Dedifferentiated amniotic fluid mesenchymal stem cell (primary cell): ENCODE measurements around the gene CPA3.

ENCODE experiments used
- DNase-seq: peaks from one replicate; pipeline ENCODE4 v3.0.0-alpha.2; 2016; ENCODE audit errors: extremely low spot score

CPA3 gene

DNA sequence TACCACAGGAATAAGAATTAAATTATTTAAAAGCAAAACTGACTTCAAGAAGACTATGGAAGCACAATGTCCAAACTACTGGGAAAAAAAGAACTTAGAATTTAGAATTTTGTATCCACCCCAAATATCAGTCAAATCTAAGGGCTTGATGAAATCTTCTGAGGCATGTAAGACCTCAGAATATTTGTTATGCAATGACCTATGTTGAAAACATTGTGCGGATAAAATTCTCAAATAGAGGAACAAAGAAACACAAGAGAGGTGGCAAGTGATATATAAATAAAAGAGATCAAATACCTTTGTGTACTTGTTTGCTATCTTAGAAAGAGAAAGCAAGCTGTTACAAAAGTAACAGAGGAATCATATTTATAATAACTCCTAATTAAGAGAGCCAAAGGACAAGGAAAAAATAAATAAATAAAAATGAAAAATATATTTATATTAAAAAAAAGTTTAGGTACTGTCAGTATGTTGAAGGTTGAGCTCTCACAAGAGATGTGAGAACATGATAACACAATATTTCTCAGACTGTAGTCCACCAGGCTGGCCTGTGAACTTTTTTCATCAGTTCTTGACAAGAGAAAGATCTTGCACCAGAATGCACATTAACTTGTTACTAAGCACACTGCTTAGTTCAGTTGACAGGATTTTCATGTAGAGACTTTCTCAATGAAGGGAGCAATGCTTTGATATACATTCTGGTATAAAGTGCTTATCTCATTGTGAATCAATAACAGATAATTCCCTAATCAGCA lies 50.0 kb downstream of the CPA3 start:
- DNase-seq: no peak

DNA sequence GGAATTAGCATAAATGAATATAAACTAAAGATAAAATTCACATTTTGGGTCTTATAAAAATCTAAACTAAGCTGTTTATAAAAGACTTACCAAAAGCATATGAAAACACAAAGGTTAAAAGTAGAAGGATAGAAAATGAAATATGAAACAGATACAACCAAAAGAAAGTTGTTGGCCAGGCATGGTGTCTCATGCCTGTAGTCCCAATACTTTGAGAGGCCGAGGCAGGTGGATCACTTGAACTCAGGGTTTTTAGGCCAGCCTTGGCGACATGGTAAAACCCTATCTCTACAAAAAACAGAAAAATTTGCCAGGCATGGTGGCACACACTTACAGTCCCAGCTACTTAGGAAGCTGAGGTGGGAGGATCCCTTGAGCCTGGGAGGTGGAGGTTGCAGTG lies 51.0 kb downstream of the CPA3 start:
- DNase-seq: no peak

DNA sequence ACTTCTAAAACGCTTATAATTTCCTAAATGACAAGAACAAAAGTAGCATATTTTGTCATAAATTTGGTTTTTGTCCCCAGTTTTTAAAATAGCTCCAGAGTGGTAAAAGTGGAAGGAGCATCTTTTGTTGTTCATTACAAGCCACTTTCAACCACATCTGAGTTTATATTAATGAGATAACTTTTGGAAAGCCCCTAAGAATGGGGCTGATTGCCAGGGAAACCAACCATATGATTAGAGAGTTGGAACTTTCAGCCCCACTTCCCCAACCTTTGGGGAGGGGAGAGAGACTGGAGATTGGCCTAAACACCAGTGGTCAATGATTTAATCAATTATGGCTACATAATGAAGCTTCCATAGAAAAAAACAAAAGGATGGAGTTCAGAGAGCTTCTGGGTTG lies 57.4 kb downstream of the CPA3 start:
- no peak for DNase-seq

DNA sequence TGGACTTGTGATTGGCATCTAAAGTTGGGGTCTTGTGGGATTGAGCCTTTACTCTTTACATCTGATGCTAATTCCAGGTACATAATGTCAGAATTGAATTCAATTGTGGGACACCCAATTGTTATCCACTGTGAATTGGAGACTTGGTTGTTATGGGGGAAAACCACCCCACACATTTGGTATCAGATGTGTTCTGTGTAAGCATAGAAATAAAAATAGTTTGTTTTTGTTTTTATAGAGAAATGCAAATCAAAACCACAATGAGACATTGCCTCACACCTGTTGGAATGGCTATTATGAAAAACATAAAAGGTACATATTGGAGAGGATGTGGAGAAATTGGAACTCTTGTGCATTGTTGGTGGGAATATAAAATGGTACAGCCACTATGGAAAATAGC lies 58.5 kb downstream of the CPA3 start:
- no peak for DNase-seq

DNA sequence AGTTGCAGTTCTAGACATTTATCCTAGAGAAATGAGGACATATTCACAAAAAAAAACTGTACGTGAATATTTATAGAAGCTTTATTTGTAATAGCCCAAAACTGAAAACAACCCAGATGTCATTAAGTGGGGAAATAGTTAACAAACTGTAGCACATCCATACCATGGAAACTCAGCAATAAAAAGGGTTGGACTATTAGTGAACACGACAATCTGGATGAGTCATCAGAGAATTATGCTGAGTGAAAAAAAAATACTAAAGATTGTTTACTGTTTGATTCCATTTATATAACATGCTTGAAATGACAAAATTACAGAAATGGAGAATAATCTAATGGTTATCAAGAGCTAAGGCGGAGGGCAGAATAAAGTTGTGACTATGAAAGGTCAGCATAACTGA lies 59.5 kb downstream of the CPA3 start:
- DNase-seq: peak; percentile 38

DNA sequence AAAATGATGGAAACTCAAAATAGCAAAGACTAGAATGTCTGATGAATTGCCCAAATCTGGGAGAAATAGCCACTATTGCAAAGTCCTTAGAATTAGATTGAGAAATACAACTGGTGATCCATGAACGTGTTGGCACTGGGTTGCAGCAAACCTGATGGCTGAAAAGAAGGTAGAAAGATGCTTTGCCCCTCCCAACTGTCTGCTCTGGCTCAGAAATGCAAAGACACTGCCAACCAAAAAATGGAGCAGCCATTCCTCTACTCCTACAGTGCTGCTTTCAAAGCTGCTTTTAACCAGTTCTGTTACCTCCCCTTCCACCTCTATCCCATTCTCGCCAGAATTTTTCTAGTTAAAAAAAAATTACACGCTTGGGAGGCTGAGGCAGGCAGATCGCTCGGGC lies 60.7 kb downstream of the CPA3 start:
- no peak for DNase-seq

DNA sequence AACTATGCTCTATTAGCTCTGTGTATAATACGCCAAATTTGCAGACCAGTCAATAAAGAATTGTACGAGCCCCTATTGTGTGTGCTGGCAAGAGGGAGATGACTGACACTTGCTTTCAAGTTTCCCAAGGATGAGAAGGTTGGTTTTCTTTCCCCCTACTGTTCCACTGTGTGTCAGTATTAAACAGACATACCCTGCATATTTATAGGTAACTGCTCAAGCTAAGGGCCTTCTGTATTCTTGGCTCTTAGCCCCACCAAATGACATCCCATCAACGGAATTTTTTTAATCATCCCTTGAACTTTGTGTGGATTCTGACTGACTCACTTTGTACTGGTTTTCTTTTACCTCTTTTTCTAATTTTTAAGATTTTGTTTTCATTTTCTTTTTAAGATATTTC lies 65.7 kb downstream of the CPA3 start:
- peak; percentile 38 for DNase-seq

DNA sequence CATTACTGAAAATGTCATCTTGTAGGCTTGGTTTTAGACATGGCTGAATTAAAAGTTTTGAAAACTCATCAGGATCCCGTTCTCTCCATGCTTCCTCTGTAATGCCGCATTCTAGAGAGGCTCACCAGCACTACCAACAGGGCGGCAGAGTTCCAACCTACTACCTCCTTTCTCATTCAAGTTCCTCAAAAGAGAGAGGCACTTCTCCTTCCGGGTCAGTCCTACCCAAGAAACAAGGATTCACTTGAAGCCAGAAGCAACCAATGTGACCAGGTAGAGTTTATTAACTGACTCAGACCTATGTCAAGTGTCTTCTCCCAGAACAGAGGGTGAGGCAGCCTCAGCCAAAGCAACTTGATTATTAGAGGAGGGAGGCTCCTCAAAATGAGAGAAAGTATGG lies 66.5 kb downstream of the CPA3 start:
- DNase-seq: no peak

DNA sequence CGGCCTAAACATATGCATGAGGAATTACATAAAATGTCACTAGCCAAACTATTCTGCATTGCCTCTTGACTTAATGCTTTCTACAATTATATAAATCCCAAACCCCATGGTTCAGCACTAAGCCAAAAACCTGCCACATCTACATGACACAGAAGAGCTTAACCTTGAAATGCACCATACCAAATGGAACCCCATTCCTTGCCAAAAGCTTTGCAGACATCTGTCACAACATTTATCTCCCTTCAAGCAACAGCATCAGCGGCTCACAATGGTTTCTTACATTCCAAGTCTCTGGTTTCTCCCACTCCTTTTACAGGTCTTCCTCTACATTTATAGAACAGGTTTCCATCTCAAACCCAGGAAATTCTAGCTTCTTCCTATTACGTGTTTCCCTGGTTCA lies 67.9 kb downstream of the CPA3 start:
- DNase-seq: no peak

DNA sequence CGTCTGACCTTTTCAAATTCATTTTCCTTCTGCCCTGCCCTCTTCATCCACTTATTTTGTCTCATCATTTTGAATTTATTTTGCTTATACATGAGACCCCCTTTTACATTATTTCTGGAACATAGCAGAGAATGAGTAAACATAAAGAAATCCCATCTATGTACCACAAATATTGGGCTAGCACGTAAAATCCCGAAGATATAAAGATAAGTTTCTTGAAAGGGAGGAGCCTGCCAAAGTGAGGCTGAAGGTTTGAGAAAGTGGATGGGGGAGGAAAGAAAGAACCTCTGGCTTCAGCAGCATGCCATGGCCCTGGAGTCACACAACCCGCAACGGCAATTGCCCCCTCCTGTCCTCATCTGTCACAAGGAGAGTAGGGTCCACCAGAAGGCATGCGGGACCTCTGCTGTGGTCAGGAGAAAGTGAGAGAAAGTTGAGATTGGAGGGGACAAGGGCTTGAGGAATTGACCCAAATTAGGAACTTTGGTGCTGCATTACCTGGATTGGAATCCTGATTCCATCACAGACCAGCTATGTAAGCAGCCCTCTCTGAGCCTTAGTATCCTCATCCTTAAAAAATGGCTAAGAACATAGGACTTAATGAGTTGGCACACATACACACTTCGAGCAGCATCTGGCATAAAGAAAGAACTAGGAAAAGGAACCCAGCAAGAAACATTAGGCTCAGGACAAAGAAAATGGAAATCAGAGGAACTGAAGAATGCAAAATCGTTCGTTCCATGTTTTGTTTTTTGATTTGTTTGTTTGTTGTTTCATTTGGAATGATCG lies 72.6 kb downstream of the CPA3 start:
- no peak for DNase-seq

DNA sequence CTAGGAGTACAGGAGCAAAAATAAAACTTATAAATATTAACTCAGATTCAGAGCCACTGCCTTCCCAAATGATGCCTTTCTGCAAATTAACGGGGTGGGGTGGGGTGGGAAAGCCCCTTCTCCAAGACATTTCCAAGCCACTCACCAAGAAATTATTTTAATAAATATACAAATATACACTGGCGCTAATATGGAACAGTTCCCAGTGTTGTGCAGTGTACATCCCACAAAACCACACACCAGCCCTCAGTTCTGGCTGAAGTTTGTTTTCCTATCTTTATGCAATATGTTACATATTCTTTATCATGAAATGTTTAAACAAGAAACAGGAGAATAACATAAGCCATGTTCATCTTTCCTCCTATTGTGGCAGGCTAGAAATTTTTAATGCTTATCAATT lies 73.2 kb downstream of the CPA3 start:
- no peak for DNase-seq

DNA sequence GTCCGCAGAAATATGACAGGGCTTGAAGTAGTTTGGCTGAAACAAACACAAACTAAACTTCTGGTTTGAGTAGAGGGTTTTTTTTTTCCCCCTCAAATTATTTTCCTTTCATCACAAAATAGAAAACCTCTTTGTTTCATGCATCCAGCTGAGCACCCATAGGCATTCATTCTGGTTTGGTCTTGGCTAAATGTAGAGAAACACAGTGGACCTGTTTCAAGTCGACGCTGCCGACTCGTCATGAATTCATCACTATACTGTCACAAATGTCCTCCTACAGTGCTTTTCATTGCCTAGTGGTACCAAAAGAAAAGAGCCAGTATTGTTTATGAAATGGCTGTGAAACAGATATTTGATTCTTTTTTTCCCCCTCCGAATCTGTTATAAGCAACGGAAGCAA lies 73.8 kb downstream of the CPA3 start:
- no peak for DNase-seq

DNA sequence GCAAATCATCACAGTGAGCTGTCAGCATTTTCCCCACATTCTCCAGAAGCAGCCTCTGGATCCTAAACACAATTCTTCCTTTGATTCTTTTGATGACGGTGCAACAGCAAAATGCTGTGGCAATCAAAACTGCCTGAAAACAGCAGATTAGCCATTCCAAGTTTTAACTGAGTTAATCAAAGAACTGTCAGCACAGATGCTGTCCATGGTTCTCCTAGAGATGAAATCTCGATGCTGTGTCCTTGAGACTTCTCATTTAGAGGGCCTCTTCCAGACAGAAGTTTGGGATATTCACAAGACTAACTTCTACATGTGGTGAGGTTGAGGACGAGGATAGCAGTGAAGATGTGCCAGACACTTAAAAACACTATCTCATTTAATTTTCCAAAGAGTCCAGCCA lies 75.9 kb downstream of the CPA3 start:
- no peak for DNase-seq

DNA sequence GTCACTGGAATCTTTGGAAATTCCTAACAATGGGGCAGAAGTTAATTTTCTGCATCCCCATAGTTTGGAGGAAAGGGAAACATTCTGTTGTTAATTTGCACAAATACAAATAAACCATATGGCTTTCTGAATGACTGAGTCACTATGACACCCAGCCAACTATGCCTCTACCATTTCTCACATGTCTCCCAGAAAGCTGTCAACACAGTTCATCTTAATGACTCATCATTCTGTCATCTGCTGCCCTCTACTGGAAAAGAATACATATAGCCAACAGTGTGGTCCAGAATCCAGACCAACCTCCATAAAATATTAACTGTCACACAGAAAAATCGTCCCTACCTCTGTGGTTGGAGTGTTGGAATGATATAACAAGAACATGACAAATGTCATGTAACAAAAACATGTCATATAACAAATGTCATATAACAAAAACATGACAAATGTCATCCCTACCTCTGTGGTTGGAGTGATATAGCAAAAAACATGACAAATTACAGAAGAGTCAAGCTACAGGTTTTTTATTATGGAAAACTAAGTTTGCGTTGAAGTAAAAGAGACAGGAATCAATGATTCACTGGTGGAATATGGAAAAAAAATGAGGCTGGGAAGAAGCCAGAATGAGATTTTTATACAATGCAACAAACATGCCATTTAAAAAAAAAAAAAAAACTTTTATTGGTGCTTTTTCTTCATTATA lies 78.6 kb downstream of the CPA3 start:
- peak; percentile 95 for DNase-seq

DNA sequence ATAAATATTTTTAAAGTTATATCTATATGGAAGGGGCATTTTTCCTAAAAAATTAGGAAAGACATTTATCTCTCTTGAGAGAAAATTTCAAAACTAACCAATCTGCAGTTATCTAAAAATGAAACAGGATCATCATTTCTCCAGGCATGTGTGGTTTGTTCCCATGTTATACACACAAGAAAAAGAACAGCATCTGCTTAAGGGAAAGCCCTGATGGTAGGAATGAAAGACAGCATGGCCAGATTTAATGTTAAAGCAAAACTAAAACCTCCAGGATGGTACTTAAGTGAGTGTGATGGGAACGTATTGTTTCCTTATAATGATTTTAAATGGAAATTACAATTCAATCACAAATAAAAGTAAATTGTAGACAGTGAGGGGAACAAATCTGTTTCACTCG lies 80.0 kb downstream of the CPA3 start:
- no peak for DNase-seq
